Natural killer cell (primary cell): ENCODE data around the gene LRG1. TPM values are rescaled to one million over a fixed set of nuclear protein-coding genes. Genes with fewer than 3 reads are reported as not detected.
A peak's percentile ranks its signal among the peaks of the same experiment; 100 is the strongest.

Source experiments
- ATAC-seq, 3 donors: fragments of 150-1000 bp in 2 of 3; fragments of 200-7000 bp in 1 of 3; cut with Tn5 transposase; 1 replicate in 1 of 3; 2 replicates in 2 of 3; pipeline ENCODE4 v1.10.0; 2021; ENCODE audit warnings: mild to moderate bottlenecking in 2 of 3, moderate library complexity in 2 of 3
- DNase-seq, 2 donors: peaks; one replicate each; pipeline versions ENCODE4 v3.0.0 to v3.0.0-alpha.2; 2013 to 2021; ENCODE audit warnings: mixed read lengths in 1 of 2
- H3K27ac ChIP-seq: one replicate; pipeline ENCODE4 v1.5.1; 2013; ENCODE audit warnings: mild to moderate bottlenecking, low read length
- H3K27me3 ChIP-seq: one replicate; pipeline ENCODE4 v1.6.1; 2013; ENCODE audit warnings: low read length; ENCODE audit not compliant: control insufficient read depth, insufficient read depth
- H3K36me3 ChIP-seq: one replicate; pipeline ENCODE4 v1.6.1; 2013; ENCODE audit warnings: low read length; ENCODE audit not compliant: control insufficient read depth, insufficient read depth
- H3K4me1 ChIP-seq: one replicate; pipeline ENCODE4 v1.6.1; 2013; ENCODE audit warnings: low read length; ENCODE audit not compliant: control insufficient read depth, insufficient read depth
- H3K4me3 ChIP-seq: one replicate; pipeline ENCODE4 v1.5.1; 2013; ENCODE audit warnings: low read length
- H3K9me3 ChIP-seq: one replicate; pipeline ENCODE4 v1.6.1; 2013; ENCODE audit warnings: low read length; ENCODE audit not compliant: control insufficient read depth, insufficient read depth
- H3K27ac Mint-ChIP-seq, 2 donors: one replicate each; pipeline ENCODE4 v1.8.0; 2022; ENCODE audit warnings: mild to moderate bottlenecking in 2 of 2, mixed read lengths in 2 of 2, moderate library complexity in 1 of 2
- H3K27me3 Mint-ChIP-seq, 2 donors: one replicate each; pipeline ENCODE4 v1.8.0; 2022; ENCODE audit warnings: low read depth in 2 of 2, mixed read lengths in 2 of 2
- H3K36me3 Mint-ChIP-seq: one replicate; pipeline ENCODE4 v1.8.0; 2022; ENCODE audit warnings: mixed read lengths
- H3K4me1 Mint-ChIP-seq, 2 donors: one replicate each; pipeline ENCODE4 v1.8.0; 2022; ENCODE audit warnings: mixed read lengths in 2 of 2
- H3K4me3 Mint-ChIP-seq: one replicate; pipeline ENCODE4 v1.8.0; 2022; ENCODE audit warnings: mild to moderate bottlenecking, moderate library complexity, mixed read lengths
- H3K9me3 Mint-ChIP-seq, 2 donors: one replicate each; pipeline ENCODE4 v1.8.0; 2022; ENCODE audit warnings: mixed read lengths in 2 of 2
- WGBS: methylation state at CpG from one replicate; pipeline ENCODE4 v1.1.7; 2013; ENCODE audit warnings: missing lambda C conversion rate; ENCODE audit not compliant: insufficient coverage; 5-methylcytosine and 5-hydroxymethylcytosine counted together
- intact Hi-C: fragments of 100-400 bp; cut with micrococcal nuclease; formaldehyde crosslinking; loops from one replicate; pipeline ENCODE4 v1.14.2; 2022
- total RNA-seq, 4 donors: library from RNA; stranded (reverse); fragments of 120-200 nt in 1 of 4; gene quantifications; one replicate each; pipeline versions ENCODE4 v1.2.3 to v1.2.4, GENCODE V29; 2013 to 2022
- TF ChIP-seq, protein P1 (sequence below): fragments of 200-600 bp; IDR thresholded peaks from one replicate; pipeline ENCODE4 v1.8.0; 2022; ENCODE audit warnings: antibody characterized with exemption

The LRG1 gene
- total RNA-seq, 3 donors from 2014 or later (not counting 1 experiment from before 2014, with no cell fraction given), result 1.8 TPM; not detected in 2

DNA sequence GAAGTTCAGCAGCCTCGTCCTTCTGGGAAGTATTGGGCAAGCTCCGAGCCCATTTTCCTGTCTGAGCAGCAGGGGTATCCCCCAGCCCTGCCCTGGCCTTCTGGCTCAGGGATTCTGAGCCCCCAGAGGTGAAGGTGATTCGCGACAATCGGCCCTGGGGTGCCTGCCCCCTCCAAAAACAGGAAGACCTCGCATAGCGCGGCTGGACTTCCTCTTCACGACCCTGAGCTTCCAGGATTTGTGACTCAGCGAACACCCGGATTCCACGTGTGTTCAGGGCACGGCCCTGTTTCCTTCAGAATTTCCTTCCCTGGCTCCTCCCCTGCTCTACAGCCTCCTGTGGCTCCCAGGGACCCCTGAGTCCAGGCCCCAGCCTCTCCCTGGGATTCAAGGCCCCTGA lies 19.7 kb upstream of the LRG1 start, which contains the start of gene SEMA6B:
TSS of gene SEMA6B (minus strand) at position 116 of the 400 bp plus-strand sequence. CDS start 1,227 bp downstream, outside the sequence.
- Mint-ChIP-seq H3K4me3 (no peak within 1 kb of the TSS), H3K27me3 (no peaks in the 10 kb centered on the region), H3K27ac (no peak within 1 kb of the TSS), H3K4me1 (peaks cover 0 to 7% of the 10 kb centered on the region in 2 donors), H3K9me3 (no peaks in the 10 kb centered on the region), H3K36me3 (no peaks in the 10 kb centered on the region)
- Histone ChIP-seq H3K27ac (no peak within 1 kb of the TSS), H3K36me3 (no peaks in the 10 kb centered on the region), H3K4me3 (no peak within 1 kb of the TSS), H3K4me1 (peaks cover 7% of the 10 kb centered on the region), H3K9me3 (no peaks in the 10 kb centered on the region), H3K27me3 (no peaks in the 10 kb centered on the region)
- 31% methylated on average over 13 of the region's 13 CpGs for WGBS
- TF ChIP-seq, protein P1, sequence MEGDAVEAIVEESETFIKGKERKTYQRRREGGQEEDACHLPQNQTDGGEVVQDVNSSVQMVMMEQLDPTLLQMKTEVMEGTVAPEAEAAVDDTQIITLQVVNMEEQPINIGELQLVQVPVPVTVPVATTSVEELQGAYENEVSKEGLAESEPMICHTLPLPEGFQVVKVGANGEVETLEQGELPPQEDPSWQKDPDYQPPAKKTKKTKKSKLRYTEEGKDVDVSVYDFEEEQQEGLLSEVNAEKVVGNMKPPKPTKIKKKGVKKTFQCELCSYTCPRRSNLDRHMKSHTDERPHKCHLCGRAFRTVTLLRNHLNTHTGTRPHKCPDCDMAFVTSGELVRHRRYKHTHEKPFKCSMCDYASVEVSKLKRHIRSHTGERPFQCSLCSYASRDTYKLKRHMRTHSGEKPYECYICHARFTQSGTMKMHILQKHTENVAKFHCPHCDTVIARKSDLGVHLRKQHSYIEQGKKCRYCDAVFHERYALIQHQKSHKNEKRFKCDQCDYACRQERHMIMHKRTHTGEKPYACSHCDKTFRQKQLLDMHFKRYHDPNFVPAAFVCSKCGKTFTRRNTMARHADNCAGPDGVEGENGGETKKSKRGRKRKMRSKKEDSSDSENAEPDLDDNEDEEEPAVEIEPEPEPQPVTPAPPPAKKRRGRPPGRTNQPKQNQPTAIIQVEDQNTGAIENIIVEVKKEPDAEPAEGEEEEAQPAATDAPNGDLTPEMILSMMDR, result no peak
- DNase-seq, result no peak
- intact Hi-C loops, result no loop called here
- ATAC-seq, result peak in 1 of 3 donors; percentile 44

DNA sequence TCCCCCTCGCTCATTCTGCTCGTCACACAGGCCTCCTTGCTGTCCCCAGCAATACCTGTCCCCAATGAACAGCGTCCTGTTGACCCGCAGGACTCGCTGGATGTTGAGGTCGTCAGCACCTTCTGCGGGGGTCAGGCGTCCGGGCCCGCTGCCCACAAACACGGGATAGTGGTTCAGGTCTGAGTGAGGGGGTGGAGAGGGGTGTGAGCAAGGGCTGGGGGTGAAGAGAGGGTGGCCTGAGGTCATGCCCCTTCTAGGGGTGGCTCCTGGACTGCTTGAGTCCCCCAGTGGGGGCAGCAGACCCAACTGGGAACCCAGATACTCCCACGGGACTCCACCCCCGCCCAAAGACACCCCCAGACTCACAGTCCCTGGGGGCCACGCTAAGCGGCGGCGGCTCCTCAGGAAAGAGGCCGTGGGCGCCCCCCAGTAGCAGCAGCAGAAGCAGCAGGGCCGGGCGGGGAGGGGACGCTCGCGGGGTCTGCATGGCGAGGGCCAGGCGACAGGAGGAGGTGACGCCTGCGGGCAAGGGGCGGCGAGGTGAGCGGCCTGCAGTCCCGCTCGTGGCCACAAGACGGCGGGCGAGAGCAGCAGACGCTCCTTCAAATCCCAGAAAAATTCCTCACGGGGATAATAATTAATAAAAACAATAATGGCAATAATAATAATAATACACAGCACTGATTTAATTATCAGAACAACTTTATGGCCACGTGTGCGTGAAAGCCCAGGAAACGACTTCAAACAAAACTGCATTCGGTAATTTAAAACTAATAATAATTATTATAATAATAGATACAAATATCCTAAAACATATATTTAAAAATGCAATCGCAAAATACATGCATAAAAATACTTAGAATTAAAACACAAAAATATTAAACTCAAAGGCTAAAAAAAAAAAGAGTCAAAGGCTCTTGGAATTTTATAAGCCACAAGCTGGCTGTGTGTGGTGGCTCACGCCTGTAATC lies 18.4 kb upstream of the LRG1 start:
- peaks cover 0 to 7% of the 10 kb centered on the region in 2 donors for H3K4me1 Mint-ChIP-seq
- H3K27me3 Mint-ChIP-seq, result no peaks in the 10 kb centered on the region
- H3K4me3 Mint-ChIP-seq, result no peak overlapping the region
- 40% methylated on average over 35 of the region's 44 CpGs for WGBS
- intact Hi-C loops, result no loop called here
- ATAC-seq, result peak in 2 of 3 donors; percentile 51 to 64
- no peak overlapping the region for H3K4me3 ChIP-seq
- no peaks in the 10 kb centered on the region for H3K36me3 Mint-ChIP-seq
- no peaks in the 10 kb centered on the region for H3K27me3 ChIP-seq
- peaks cover 7% of the 10 kb centered on the region for H3K4me1 ChIP-seq
- no peaks in the 10 kb centered on the region for H3K9me3 ChIP-seq
- peak; percentile 44 to 63 for DNase-seq
- H3K36me3 ChIP-seq, result no peaks in the 10 kb centered on the region
- H3K27ac Mint-ChIP-seq, result no peak overlapping the region
- H3K27ac ChIP-seq, result no peak overlapping the region
- peaks cover 0 to 2% of the 10 kb centered on the region in 2 donors for H3K9me3 Mint-ChIP-seq
- TF ChIP-seq, protein P1, result peak; percentile 100

DNA sequence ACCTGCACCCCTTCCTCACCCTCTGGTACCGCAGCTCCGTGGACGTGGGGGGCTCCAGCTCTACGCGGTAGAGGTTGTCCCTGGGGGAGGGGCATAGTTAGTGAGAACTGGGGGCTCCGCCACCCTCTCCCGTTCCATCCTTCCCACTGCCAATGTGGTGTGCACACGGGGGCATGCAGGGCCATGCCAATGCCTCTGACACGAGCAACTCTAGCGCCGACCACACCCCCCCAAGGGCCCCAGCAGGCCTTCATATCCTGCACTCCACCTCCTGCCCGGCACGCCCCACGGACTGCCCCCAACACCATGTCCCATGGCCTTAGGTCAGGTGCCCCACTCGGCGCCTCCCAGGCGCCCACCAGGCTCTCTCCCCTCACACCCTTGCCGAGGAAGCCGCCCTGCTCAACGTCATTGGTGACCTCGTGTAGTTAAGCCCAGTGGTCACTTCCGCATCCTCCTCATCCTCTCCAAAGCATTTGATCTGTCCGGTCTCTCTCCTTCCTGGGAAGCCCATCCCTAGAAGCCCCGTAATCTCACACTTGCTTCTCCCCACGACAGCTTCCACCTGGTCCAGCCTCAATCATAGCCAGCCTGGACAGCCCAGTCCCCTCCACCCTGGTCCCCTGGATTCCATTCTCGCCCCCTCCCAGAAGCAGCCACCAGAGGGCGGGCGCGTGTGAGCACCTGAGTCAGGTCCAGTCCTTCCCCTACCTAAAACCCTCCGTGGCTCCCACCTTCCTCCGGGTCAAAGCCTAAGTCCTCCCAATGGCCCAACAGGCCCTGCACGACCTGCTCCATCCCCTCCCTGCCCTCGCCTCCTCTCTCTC lies 17.5 kb upstream of the LRG1 start:
- DNase-seq, result peak in 1 of 2 donors; percentile 30

More for the DNA sequence above, 17.5 kb upstream of the LRG1 start:
- Mint-ChIP-seq H3K9me3 (peaks cover 4 to 6% of the 10 kb centered on the region in 2 donors), H3K4me1 (peaks cover 0 to 7% of the 10 kb centered on the region in 2 donors), H3K4me3 (no peak overlapping the region), H3K27me3 (no peaks in the 10 kb centered on the region), H3K27ac (no peak overlapping the region), H3K36me3 (no peaks in the 10 kb centered on the region)
- TF ChIP-seq, protein P1, result no peak
- Histone ChIP-seq H3K36me3 (no peaks in the 10 kb centered on the region), H3K27ac (no peak overlapping the region), H3K9me3 (no peaks in the 10 kb centered on the region), H3K27me3 (no peaks in the 10 kb centered on the region), H3K4me1 (peaks cover 7% of the 10 kb centered on the region), H3K4me3 (no peak overlapping the region)
- no peak for ATAC-seq
- 85% methylated on average over 33 of the region's 33 CpGs for WGBS
- intact Hi-C loops, result no loop called here
